NT2/D1 (cell line): ENCODE data around the gene ZBTB42.

Experiments used
- DNase-seq: peaks from one replicate; pipeline ENCODE4 v3.0.0-alpha.2; 2011; ENCODE audit warnings: low read depth, low spot score
- H3K27me3 ChIP-seq: 2 replicates; pipeline ENCODE4 v1.6.0; 2011; ENCODE audit warnings: mild to moderate bottlenecking; ENCODE audit not compliant: insufficient read length, insufficient read depth
- H3K36me3 ChIP-seq: 2 replicates; pipeline ENCODE4 v1.6.1; 2011; ENCODE audit warnings: mild to moderate bottlenecking, low read length, mixed read lengths; ENCODE audit not compliant: insufficient read depth, insufficient read length
- H3K4me1 ChIP-seq: 2 replicates; pipeline ENCODE4 v1.5.1; 2011; ENCODE audit not compliant: insufficient read depth, insufficient read length
- H3K4me3 ChIP-seq: 2 replicates; pipeline ENCODE4 v1.5.1; 2011; ENCODE audit warnings: low read depth; ENCODE audit not compliant: insufficient read length
- H3K9ac ChIP-seq: 2 replicates; pipeline ENCODE4 v1.6.0; 2011; ENCODE audit warnings: low read depth; ENCODE audit not compliant: insufficient read length
- H3K9me3 ChIP-seq: 2 replicates; pipeline ENCODE4 v1.5.1; 2011; ENCODE audit warnings: mild to moderate bottlenecking, low read length; ENCODE audit not compliant: insufficient read depth
- SUZ12 ChIP-seq: IDR thresholded peaks from 2 replicates; pipeline ENCODE4 v1.6.1; 2011; ENCODE audit not compliant: insufficient read length, insufficient read depth; ENCODE audit errors: extremely low read depth
- YY1 ChIP-seq: IDR thresholded peaks from 2 replicates; pipeline ENCODE4 v1.6.1; 2011; ENCODE audit not compliant: insufficient read length, insufficient read depth
- ZNF274 ChIP-seq: IDR thresholded peaks from 2 replicates; pipeline ENCODE4 v1.6.1; 2011; ENCODE audit warnings: mild to moderate bottlenecking, low read depth, low read length

ZBTB42 gene

GRCh38 chr14:104841730-104842129, 40.8 kb downstream of the ZBTB42 start:
- peaks cover 5% of the 10 kb centered on the region for H3K4me1 ChIP-seq
- H3K9me3 ChIP-seq: no peaks in the 10 kb centered on the region
- no peak overlapping the region for H3K9ac ChIP-seq
- DNase-seq: no peak
- H3K27me3 ChIP-seq: peaks cover 58% of the 10 kb centered on the region
- TF ChIP-seq YY1 (no peak), SUZ12 (no peak), ZNF274 (no peak)
- H3K36me3 ChIP-seq: no peaks in the 10 kb centered on the region
- H3K4me3 ChIP-seq: no peak overlapping the region

- Histone ChIP-seq H3K9me3 (no peaks in the 10 kb centered on the region), H3K36me3 (no peaks in the 10 kb centered on the region), H3K4me1 (peaks cover 5% of the 10 kb centered on the region), H3K27me3 (peaks cover 59% of the 10 kb centered on the region), H3K4me3 (peak overlapping the region; percentile 29), H3K9ac (peak overlapping the region; percentile 15)
- DNase-seq: no peak
- TF ChIP-seq SUZ12: no peak
- no peak for TF ChIP-seq YY1
- TF ChIP-seq ZNF274: no peak
Observed at GRCh38 chr14:104843006-104843405, 42.1 kb downstream of the ZBTB42 start.

GRCh38 chr14:104843442-104844305, 42.8 kb downstream of the ZBTB42 start:
- H3K9ac ChIP-seq: peak overlapping the region; percentile 75
- DNase-seq: no peak
- H3K4me3 ChIP-seq: peak overlapping the region; percentile 29
- H3K4me1 ChIP-seq: peaks cover 5% of the 10 kb centered on the region
- TF ChIP-seq SUZ12 (peak; percentile 57), YY1 (no peak), ZNF274 (no peak)
- H3K27me3 ChIP-seq: peaks cover 59% of the 10 kb centered on the region
- no peaks in the 10 kb centered on the region for H3K9me3 ChIP-seq
- H3K36me3 ChIP-seq: no peaks in the 10 kb centered on the region

- Histone ChIP-seq H3K9me3 (no peaks in the 10 kb centered on the region), H3K4me3 (peak overlapping the region; percentile 29), H3K36me3 (no peaks in the 10 kb centered on the region), H3K9ac (peak overlapping the region; percentile 75), H3K4me1 (peaks cover 5% of the 10 kb centered on the region), H3K27me3 (peaks cover 59% of the 10 kb centered on the region)
- TF ChIP-seq ZNF274 (no peak), YY1 (no peak), SUZ12 (no peak)
- DNase-seq: no peak
Observed at GRCh38 chr14:104844306-104845032, 43.6 kb downstream of the ZBTB42 start.

- H3K9ac ChIP-seq: peak overlapping the region; percentile 10
- H3K4me3 ChIP-seq: no peak overlapping the region
- DNase-seq: no peak
- H3K36me3 ChIP-seq: no peaks in the 10 kb centered on the region
- no peaks in the 10 kb centered on the region for H3K9me3 ChIP-seq
- peaks cover 5% of the 10 kb centered on the region for H3K4me1 ChIP-seq
- TF ChIP-seq ZNF274: no peak
- TF ChIP-seq SUZ12: no peak
- TF ChIP-seq YY1: no peak
- H3K27me3 ChIP-seq: peaks cover 59% of the 10 kb centered on the region
Observed at GRCh38 chr14:104845033-104845666, 44.2 kb downstream of the ZBTB42 start.

GRCh38 chr14:104845834-104846441, 45.0 kb downstream of the ZBTB42 start:
- no peaks in the 10 kb centered on the region for H3K36me3 ChIP-seq
- peaks cover 57% of the 10 kb centered on the region for H3K27me3 ChIP-seq
- no peaks in the 10 kb centered on the region for H3K9me3 ChIP-seq
- TF ChIP-seq ZNF274: no peak
- no peak for TF ChIP-seq YY1
- no peak for TF ChIP-seq SUZ12
- DNase-seq: no peak
- H3K4me1 ChIP-seq: peaks cover 5% of the 10 kb centered on the region
- no peak overlapping the region for H3K9ac ChIP-seq
- no peak overlapping the region for H3K4me3 ChIP-seq

GRCh38 chr14:104852280-104852663, 51.4 kb downstream of the ZBTB42 start:
- peaks cover 3% of the 10 kb centered on the region for H3K4me1 ChIP-seq
- H3K27me3 ChIP-seq: no peaks in the 10 kb centered on the region
- H3K9ac ChIP-seq: no peak overlapping the region
- no peaks in the 10 kb centered on the region for H3K9me3 ChIP-seq
- no peak for DNase-seq
- no peak overlapping the region for H3K4me3 ChIP-seq
- TF ChIP-seq YY1 (no peak), ZNF274 (no peak), SUZ12 (no peak)
- H3K36me3 ChIP-seq: no peaks in the 10 kb centered on the region
